GM18907 (cell line): ENCODE data around the gene EXOSC7.
"Not testable (repeated sequence)": the region's sequence is repeated elsewhere in the genome, so short reads cannot be mapped to it uniquely, and the experiment has no call there.

Experiments
- ATAC-seq: cut with Tn5 transposase; IDR thresholded peaks from one replicate; pipeline ENCODE4 v1.9.1; 2021; ENCODE audit warnings: mild to moderate bottlenecking, moderate library complexity; ENCODE audit not compliant: unreplicated experiment

The EXOSC7 gene

GRCh38 chr3:44961888-44962287, 14.2 kb upstream of the EXOSC7 start:
- ATAC-seq = no peak

GRCh38 chr3:44962621-44963393, 13.2 kb upstream of the EXOSC7 start:
- no peak for ATAC-seq

GRCh38 chr3:44963571-44964325, 12.3 kb upstream of the EXOSC7 start:
- no peak for ATAC-seq

- ATAC-seq = no peak
Observed at GRCh38 chr3:44965165-44965564, 10.9 kb upstream of the EXOSC7 start.

- ATAC-seq = no peak
Observed at GRCh38 chr3:44966795-44967278, 9.2 kb upstream of the EXOSC7 start.

- ATAC-seq = no peak
Observed at GRCh38 chr3:44968447-44968858, 7.6 kb upstream of the EXOSC7 start.

- ATAC-seq = no peak
Observed at GRCh38 chr3:44969154-44969827, 6.8 kb upstream of the EXOSC7 start.

GRCh38 chr3:44969828-44970179, 6.2 kb upstream of the EXOSC7 start:
- no peak for ATAC-seq

GRCh38 chr3:44970926-44971490, 5.0 kb upstream of the EXOSC7 start:
- no peak for ATAC-seq

- ATAC-seq = no peak
Observed at GRCh38 chr3:44974416-44974815, 1.6 kb upstream of the EXOSC7 start.

GRCh38 chr3:44981220-44981619, 5.2 kb downstream of the EXOSC7 start:
- ATAC-seq = no peak

GRCh38 chr3:44981751-44982150, 5.7 kb downstream of the EXOSC7 start:
- no peak for ATAC-seq

- ATAC-seq = no peak
Observed at GRCh38 chr3:44982817-44983216, 6.8 kb downstream of the EXOSC7 start.

GRCh38 chr3:44983484-44983941, 7.5 kb downstream of the EXOSC7 start:
- no peak for ATAC-seq

- no peak for ATAC-seq
Observed at GRCh38 chr3:44984335-44984734, 8.3 kb downstream of the EXOSC7 start.

- ATAC-seq = not testable (repeated sequence)
Observed at GRCh38 chr3:44986330-44986729, 10.3 kb downstream of the EXOSC7 start.

GRCh38 chr3:44987332-44987731, 11.3 kb downstream of the EXOSC7 start:
- no peak for ATAC-seq

GRCh38 chr3:44988073-44988472, 12.0 kb downstream of the EXOSC7 start:
- no peak for ATAC-seq

GRCh38 chr3:44989141-44989540, 13.1 kb downstream of the EXOSC7 start:
- ATAC-seq = no peak

GRCh38 chr3:44989636-44990373, 13.8 kb downstream of the EXOSC7 start:
- ATAC-seq = no peak

- no peak for ATAC-seq
Observed at GRCh38 chr3:44991326-44991725, 15.3 kb downstream of the EXOSC7 start.
